ENCODE results near the gene CGGBP1.

CGGBP1 gene

DNA sequence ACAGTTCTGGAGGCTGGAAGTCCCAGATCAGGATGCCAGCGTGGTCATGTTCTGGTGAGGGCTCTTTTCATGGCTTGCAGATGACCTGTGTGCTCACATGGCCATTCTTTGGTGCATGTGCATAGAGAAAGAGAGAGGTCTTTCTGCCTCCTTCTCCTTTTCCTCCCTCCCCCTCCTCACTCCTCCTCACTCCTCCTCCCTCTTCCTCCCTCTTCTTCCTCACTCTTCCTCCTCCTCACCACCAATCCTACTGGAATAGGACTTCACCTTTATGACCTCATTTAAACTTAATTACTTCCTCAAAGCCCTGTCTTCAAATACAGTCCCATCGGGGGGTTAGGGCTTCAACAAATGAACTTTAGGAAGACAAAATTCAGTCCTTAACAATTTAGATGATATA lies 24.0 kb upstream of the CGGBP1 start:
- no peak for TF ChIP-seq ZFX (IDR thresholded peaks at IDR 0.05; ENCODE audit: borderline replicate concordance)
- TF ChIP-seq, protein P1, sequence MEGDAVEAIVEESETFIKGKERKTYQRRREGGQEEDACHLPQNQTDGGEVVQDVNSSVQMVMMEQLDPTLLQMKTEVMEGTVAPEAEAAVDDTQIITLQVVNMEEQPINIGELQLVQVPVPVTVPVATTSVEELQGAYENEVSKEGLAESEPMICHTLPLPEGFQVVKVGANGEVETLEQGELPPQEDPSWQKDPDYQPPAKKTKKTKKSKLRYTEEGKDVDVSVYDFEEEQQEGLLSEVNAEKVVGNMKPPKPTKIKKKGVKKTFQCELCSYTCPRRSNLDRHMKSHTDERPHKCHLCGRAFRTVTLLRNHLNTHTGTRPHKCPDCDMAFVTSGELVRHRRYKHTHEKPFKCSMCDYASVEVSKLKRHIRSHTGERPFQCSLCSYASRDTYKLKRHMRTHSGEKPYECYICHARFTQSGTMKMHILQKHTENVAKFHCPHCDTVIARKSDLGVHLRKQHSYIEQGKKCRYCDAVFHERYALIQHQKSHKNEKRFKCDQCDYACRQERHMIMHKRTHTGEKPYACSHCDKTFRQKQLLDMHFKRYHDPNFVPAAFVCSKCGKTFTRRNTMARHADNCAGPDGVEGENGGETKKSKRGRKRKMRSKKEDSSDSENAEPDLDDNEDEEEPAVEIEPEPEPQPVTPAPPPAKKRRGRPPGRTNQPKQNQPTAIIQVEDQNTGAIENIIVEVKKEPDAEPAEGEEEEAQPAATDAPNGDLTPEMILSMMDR (IDR thresholded peaks at IDR 0.05), result no peak
- H3K27ac ChIP-seq, result no peak overlapping the region

DNA sequence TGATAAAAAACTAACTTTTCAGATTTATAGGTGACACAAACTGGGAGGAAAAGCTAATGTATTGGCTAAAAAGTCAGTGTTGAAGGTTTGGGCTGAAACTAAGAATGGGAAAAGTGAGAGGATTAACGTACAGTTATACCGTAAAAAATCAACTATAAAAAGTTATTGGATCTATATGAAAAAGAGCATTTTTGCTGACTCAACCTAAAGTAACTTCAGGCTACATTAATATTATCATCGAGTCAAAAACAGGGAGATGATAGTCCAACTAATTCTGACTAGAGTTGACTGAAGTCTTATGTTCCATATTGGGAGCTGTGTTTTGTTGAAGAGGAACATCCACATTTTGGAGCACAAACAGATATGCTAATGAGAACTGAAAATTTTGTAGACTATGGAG lies 20.1 kb upstream of the CGGBP1 start:
- TF ChIP-seq, protein P1 (IDR thresholded peaks at IDR 0.05), result no peak
- TF ChIP-seq ZFX (IDR thresholded peaks at IDR 0.05; ENCODE audit: borderline replicate concordance), result no peak
- H3K27ac ChIP-seq, result no peak overlapping the region

DNA sequence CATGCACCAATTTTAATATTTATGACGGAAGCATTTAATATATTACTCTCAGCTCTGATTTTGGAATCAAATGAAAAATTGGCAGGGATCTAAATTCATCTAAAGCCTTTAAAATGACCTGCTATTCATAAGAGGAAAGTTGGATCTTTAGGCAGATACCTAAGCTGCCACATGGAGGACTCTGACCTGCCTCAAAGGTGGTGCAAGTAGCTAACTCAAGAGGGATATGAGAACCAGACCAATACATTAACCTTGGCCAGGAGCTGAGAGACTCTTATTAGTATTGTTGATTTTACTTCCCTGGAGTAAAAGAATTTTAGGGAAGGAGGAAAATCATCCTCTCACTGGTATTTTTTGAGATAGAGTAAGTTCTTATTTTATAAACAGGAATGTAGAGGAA lies 17.9 kb upstream of the CGGBP1 start:
- TF ChIP-seq, protein P1 (IDR thresholded peaks at IDR 0.05), result no peak
- no peak for TF ChIP-seq ZFX (IDR thresholded peaks at IDR 0.05; ENCODE audit: borderline replicate concordance)
- H3K27ac ChIP-seq, result no peak overlapping the region

DNA sequence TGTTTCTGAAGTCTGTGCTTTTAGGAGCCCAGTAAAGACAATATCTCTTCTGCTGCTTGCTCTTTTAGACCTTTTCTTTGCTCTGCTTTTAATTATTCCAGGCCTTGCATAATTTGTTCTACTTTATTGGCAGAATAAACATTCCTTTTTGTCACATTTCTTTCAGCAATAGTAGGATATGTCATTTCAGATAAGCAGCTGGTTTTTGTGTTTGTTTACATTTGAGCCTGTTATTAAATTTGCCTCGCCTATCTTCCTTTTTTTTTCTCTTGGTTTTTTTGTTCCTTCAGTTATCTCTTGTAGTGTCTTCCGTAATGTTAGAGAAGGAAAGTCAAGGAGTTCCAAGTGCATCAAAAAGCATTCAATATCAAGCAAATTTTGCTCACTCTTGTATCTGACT lies 16.7 kb upstream of the CGGBP1 start:
- no peak for TF ChIP-seq ZFX (IDR thresholded peaks at IDR 0.05; ENCODE audit: borderline replicate concordance)
- TF ChIP-seq, protein P1 (IDR thresholded peaks at IDR 0.05), result no peak
- peak overlapping the region; percentile 25; the same call in 1 of the 2 replicates for H3K27ac ChIP-seq

DNA sequence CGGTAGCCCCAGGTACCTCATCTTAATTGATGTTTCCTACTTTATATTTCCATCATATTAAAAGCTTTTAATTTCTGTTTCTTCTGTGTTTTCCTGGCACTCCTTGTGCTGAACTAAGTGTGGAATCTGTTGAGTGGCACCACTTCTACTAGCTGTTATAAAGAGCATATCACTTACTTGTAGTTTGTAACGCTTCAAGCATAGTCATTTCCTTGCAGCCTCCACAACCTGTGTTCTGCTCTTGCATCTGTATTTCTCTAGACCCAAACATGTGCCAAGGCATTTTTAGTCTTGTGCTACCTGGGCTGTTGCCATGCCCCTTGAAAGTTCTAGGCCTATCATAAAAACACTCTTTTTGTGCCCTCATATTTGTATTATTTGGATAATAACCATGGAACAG lies 16.3 kb upstream of the CGGBP1 start:
- TF ChIP-seq, protein P1 (IDR thresholded peaks at IDR 0.05), result no peak
- TF ChIP-seq ZFX (IDR thresholded peaks at IDR 0.05; ENCODE audit: borderline replicate concordance), result no peak
- H3K27ac ChIP-seq, result peak overlapping the region; percentile 25; the same call in 1 of the 2 replicates

DNA sequence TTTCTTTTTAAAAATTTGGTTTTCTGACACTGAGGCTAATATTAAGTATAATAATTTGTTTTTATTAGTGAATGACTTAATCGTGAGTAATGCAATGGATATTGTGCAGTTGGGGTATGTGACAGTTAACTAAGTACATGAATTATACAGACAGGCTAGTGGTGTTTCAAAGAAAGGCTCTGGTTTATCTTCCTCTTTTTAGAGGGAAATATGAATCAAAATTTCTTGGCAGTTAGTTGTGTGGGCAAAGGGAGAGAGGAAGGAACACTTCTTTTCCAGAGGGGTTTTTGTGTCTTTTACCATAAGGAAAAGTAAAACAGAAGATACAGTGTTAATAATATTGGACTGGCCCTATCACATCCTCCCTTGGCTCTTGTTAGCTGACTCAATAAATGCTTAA lies 2.9 kb upstream of the CGGBP1 start:
- TF ChIP-seq, protein P1 (IDR thresholded peaks at IDR 0.05), result no peak
- no peak for TF ChIP-seq ZFX (IDR thresholded peaks at IDR 0.05; ENCODE audit: borderline replicate concordance)
- no peak overlapping the region for H3K27ac ChIP-seq

DNA sequence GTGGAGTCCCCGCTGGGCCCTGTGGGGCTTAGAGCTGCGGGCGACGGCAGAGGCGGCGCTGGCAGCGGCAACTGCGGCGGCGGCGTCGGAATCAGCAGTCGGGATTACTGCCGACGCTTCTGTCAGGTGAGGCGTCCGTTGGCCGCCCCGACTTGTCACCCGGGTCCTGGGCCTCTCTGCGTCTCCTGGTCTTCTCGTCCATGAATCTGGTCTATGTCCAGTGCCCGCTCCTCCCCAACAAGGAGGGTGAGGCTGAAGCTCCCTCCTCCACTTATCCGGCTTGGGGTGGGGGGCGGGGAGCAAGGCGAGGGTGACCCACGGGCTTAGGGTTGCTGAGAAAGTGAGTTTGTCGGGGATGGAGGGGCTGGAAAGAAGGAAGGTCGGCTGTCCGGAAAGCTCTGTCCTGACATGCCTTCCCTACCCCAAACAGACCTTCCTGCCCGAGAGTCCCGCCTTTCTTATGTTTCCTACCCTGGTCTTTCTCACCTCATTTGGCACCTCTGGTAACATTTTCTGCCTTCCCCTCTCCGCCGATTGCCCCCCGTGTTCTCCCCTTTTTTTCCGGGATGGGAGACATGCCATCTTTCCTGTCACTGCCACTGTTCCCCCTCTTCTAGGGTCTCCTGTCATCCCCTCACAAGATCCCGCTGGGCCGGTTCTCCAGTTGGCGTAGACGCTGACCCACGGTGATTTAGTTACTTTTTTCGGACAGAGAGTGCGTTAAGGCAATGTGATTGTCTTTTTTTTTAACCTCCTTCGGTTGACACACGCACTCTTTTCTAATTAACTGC lies 770 bp upstream of the CGGBP1 start:
- H3K27ac ChIP-seq, result peak overlapping the region; percentile 94
- TF ChIP-seq ZFX (IDR thresholded peaks at IDR 0.05; ENCODE audit: borderline replicate concordance), result no peak
- TF ChIP-seq, protein P1 (IDR thresholded peaks at IDR 0.05), result no peak

Measured in 22Rv1 (cell line).